ENCODE data around the gene PCDH8. TPM values are rescaled to one million over a fixed set of nuclear protein-coding genes. Genes with fewer than 3 reads are reported as not detected.

The PCDH8 gene
- polyA plus RNA-seq, 1 of the 3 experiments (the other 2 are of a cell fraction): not detected

- TF ChIP-seq REST (IDR thresholded peaks at IDR 0.05; ENCODE audit: low read depth, low read length) (no peak), FOXM1 (IDR thresholded peaks at IDR 0.05; ENCODE audit: low read depth) (no peak), NFIC (IDR thresholded peaks at IDR 0.05; ENCODE audit: borderline replicate concordance) (no peak), RFX5 (IDR thresholded peaks at IDR 0.05; ENCODE audit: low read length) (no peak), FOSL2 (IDR thresholded peaks at IDR 0.05; ENCODE audit: borderline replicate concordance, low read depth) (no peak), GATA2 (CRISPR knock-in tag; IDR thresholded peaks at IDR 0.05) (peak; percentile 88), YY1 (IDR thresholded peaks at IDR 0.05; ENCODE audit: low read depth) (no peak), CHD2 (IDR thresholded peaks at IDR 0.05; ENCODE audit: low read length, partially characterized antibody) (peak; percentile 61), EP300 (IDR thresholded peaks at IDR 0.05; ENCODE audit: borderline replicate concordance in 1 of 2, low read depth in 1 of 2, low read length in 1 of 2) (peak in 1 of 2 experiments; percentile 88; a peak in 2 of 4 replicates), TAF1 (IDR thresholded peaks at IDR 0.05; ENCODE audit: borderline replicate concordance, low read depth, low read length) (no peak), NRF1 (IDR thresholded peaks at IDR 0.05; ENCODE audit: low read depth, low read length) (no peak), JUND (IDR thresholded peaks at IDR 0.05) (no peak), TCF12 (IDR thresholded peaks at IDR 0.05) (no peak), FOXJ3 (CRISPR knock-in tag; IDR thresholded peaks at IDR 0.05) (no peak), MXI1 (IDR thresholded peaks at IDR 0.05; ENCODE audit: low read depth, low read length) (no peak), TEAD4 (IDR thresholded peaks at IDR 0.05; ENCODE audit: borderline replicate concordance, insufficient read depth) (no peak), GABPA (IDR thresholded peaks at IDR 0.05; ENCODE audit: low read depth) (no peak), RCOR1 (IDR thresholded peaks at IDR 0.05; ENCODE audit: low read length) (peak; percentile 91), IRF3 (IDR thresholded peaks at IDR 0.05; ENCODE audit: low read depth, low read length) (no peak), SIN3A (IDR thresholded peaks at IDR 0.05; ENCODE audit: borderline replicate concordance, low read depth, low read length) (no peak), RAD21 (IDR thresholded peaks at IDR 0.05; ENCODE audit: low read length) (no peak), RXRA (IDR thresholded peaks at IDR 0.05; ENCODE audit: borderline replicate concordance, low read depth) (no peak), USF1 (IDR thresholded peaks at IDR 0.05; ENCODE audit: borderline replicate concordance, low read depth) (no peak), ZBTB33 (IDR thresholded peaks at IDR 0.05; ENCODE audit: borderline replicate concordance, low read depth) (no peak), PBX3 (IDR thresholded peaks at IDR 0.05) (no peak), EZH2phosphoT487 (IDR thresholded peaks at IDR 0.05; ENCODE audit: borderline replicate concordance, low read depth) (no peak), POLR2AphosphoS5 (IDR thresholded peaks at IDR 0.05; ENCODE audit: low read depth, low read length) (no peak)
These were observed 4.0 kb upstream of the PCDH8 start (continued) for GRCh38 chr13:52852444-52852843.

Data from SK-N-SH (cell line).